OCI-M2 (cell line): Measurements from ENCODE around the gene NR1H3.

Experiments
- DNase-seq: peaks from one replicate; lab custom pipeline; 2025; ENCODE audit not compliant: unreplicated experiment; lab: John Stamatoyannopoulos, UW

Gene NR1H3

DNA sequence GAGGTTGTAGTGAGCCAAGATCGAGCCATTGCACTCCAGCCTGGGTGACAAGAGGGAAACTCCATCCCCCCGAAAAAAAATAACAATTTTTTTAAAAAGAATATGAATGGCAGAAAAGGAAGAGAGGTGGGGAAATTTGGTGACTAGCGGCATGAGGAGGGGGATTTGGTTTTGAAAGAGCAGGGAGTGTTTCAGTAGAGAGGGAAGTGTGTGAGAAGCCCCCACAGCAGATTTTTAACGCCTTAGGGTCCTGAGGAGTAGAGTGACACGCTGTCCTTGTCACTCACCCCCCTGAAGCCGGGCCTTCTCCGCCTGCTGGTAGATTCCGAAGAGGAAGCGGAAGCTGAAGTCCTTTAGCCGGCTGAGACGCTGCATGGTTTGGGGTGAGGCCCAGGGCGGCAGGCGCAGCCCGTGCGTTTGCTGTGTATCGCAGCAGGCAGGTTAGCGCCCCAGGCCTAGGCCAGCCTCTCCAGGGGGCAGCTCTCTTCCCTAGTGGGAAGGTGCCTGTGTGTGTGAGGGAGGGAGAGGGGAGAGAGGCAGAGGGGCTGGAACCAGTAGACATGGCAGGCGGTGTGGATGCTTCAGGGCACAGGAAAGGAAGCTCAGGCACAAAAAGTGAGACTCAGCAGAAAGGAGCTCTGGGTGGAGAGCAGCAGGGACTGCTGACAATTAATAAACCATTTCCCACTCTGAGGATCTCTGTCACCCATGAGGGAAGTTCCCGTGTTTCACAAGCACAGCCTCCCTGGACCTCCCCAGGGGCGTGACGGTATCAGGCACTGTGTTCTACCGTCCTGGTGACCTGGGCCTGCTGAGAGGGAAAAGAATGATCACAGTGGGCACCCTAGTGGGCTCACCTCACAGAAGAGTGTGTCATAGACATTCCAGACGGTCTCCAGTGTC is 13.1 kb upstream of the NR1H3 start:
- DNase-seq, result no peak

DNA sequence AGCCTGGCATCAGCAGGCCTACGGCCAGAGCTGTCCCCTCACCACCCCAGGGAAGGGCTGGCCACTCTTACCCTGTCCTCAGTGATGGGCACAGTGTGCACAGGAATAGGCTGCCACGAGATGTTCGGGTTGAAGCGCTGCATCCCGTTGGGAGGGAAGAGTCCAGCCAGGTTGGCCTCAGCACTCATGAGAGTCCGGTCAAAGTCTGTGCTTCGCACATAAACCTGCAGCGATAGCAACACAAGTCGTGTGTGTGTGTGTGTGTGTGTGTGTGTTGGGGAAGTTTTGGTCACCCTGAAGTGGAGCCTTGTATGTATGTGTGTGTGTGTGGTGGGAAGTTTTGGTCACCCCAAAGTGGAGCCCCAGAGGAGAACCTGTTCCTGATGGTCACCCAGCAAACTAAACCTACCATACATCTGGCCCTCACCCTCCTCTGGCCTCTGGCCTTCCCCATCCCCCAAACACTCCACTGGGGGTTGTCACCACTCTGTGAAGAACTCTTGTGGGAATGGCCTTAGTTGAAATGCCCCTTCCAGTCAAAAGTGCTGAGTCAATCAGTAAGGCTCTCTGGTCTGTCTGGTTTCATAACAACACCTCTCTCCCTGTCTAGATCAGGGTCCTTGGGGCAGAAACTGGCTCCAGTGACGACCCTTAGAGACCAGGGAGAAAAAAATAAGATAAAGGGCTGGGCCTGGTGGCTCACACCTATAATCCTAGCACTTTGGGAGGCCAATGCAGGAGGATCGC is 12.0 kb upstream of the NR1H3 start:
- DNase-seq, result no peak

DNA sequence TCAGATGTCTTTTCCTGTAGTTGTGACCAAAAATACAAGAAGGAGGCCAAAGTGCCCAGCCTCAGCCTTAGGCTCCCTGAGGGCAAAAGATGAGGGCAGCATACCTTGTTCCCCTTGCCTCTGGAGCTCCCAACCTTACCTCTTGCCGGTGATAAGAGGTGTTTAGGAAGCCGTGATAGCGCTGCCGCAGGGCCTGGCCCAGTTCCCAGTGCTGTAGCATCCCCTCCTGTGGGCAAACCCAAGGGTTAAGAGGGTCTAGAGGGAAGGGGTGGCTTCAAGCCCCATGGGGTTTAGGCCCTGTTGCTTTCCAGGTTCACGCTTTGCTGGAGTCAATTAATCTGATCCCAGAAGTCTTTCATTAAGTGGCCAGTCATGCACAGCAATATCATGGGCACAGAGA is 10.3 kb upstream of the NR1H3 start:
- DNase-seq, result no peak

DNA sequence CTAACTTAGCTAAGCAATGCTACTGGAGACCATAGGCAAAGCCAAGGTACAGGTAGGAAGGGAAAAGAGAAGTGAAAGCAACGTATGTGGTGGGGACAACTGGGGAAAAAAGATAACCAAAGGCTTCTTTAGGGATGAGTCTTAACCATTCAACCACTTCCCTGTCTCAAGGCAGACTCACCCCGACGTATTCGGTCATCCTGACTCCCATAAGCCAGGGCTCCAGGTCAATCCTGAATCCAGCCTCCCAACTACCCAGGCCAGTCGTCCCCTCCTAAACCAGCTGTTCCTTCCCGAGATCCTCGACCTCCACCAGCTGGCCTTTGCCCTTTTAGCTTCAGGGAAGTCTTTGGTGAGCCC is 9.5 kb upstream of the NR1H3 start:
- DNase-seq, result no peak

DNA sequence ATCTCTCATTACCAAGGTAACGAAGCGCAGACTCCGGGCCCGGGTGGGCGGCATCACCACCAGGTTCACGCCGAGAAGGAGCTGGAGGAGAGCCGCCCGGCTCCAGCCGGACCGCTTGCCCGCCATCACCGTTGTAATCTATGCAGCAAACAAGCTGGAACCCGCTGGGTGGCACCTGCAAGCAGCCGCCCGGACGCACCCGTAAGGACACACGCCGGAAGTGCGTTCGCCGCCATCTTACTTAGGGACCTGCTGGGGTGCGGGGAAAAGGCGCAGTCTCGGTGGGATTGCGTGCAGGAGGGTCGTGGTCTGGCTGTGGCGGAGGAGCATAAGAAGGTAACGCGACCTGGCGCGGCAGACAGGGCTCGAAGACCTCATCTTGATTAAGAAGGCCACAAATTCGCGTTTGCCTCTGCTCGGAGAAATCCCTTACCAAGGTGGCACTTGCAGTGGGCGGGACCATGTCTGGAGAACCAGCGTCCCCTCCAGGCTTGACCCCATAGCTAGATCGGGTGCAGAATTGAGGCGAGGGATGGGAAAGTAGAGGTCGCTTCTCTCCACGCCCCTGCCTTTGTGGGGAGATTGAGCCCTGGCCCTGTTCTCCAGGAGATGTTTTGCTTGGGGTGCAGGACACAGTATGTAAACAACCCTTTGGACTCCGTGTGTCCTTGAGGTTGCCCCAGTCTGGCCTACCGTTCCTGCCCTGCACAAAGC is 9.0 kb upstream of the NR1H3 start, which contains the start of gene ACP2:
ACP2 (minus strand) TSS at position 151 of the 714 bp plus-strand sequence; CDS start at position 126, 25 bp downstream.
- no peak for DNase-seq

DNA sequence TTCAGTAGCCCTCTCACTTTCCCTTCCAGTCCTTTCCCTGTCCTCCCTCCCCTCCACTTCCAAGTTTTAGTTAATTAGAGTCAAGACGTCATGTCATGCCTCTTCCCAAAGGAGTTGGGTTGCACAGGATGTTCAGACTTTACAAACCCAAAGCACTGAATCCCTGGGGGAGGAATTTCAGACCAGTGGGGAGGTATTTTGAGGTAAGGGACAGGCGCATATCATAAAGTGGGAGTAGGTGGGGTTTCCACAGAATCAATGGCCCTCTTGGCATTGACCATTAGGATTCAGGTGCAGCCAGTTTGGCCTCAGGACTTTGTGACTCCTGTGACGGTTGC is 8.4 kb upstream of the NR1H3 start:
- DNase-seq, result no peak

DNA sequence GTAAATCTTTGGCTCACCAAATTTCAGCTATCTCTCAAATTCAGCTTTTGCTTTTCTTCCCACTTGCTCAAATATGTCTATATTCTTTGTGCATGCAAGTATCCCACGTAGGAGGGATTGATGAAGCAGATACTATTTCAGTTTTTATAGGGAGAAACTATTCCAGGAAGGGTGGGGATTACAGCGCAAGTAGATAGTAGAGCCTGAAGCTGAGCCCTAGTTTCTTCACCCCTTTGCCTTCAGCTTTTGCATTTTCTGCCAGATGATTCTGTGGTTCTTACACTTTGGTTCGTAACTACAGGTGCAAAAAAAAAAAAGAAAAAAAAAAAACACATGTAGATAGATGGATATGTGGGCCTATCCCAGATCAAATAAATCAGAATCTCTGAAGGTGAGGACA is 6.0 kb upstream of the NR1H3 start:
- no peak for DNase-seq

DNA sequence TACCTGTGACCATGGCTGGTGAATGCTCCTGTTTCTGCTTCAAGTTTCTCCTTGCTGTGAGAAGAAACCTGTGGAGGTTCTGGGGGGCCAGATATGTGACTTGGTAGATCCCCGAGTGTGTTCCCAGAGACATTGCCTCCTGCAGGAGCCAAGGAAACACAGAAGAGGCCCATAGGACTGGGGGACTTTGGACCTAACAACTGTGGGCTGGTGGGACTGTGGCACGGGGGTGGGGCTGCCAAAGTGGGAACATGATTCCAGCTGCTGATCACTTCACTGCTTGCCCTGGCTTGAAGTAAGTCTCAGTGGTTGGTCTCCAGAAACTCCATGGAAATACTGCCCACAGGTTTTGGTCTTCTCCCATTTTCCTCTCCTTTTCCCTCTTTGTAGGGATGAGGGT is 4.1 kb upstream of the NR1H3 start:
- DNase-seq, result no peak

DNA sequence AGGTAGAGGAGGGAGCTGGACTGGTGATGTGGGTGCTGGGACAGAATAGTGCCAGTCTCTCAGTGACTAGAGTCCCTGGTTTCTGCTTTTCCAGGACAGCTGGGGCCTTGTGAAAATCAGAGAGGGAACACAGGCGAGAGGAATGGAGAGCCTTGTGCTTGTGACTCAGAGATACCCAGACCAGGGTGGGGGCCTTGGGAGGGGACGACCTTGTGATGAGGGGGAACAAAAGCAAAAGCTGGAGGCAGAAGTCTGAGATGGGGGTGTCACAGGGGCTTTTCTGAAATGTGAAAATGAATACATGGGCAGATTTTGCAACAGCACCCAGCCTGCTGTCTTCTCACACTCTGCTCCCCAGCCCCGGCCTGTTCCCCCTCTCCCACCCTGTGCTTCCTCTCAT is 3.4 kb upstream of the NR1H3 start:
- no peak for DNase-seq

DNA sequence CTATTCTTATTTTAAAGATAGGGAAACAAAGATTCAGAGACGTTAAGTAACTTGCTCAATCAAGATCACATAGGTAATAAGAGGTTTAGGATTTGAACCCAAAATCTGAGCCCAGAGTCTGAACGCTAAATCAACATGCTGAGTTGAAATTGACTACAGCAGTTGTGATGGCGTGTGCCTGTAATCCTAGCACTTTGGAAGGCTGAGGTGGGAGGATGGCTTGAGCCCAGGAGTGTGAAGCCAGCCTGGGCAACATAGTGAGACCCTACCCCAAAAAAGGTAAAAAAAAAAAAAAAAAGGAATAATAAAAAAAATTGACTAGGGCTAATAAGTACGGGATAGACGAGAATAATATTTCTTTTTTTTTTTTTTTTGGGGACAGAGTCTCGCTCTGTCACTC is 1.4 kb upstream of the NR1H3 start:
- no peak for DNase-seq

DNA sequence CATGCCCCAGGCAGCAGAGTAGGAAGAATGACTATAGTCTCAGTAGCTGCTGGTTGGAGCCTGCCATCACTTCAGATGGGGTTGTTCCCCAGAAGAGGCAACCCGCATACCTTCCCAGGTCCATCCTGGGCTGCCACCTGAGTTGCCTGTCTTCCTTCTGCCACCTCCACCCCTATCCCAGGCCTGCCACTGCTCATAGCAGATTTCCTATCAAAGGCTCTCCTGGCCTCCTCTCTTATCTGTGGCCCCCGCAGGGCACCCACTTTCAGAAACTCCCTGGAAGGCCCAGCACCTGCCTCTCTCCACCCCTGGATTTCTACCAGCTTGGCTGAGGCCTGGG is 649 bp upstream of the NR1H3 start:
- no peak for DNase-seq

DNA sequence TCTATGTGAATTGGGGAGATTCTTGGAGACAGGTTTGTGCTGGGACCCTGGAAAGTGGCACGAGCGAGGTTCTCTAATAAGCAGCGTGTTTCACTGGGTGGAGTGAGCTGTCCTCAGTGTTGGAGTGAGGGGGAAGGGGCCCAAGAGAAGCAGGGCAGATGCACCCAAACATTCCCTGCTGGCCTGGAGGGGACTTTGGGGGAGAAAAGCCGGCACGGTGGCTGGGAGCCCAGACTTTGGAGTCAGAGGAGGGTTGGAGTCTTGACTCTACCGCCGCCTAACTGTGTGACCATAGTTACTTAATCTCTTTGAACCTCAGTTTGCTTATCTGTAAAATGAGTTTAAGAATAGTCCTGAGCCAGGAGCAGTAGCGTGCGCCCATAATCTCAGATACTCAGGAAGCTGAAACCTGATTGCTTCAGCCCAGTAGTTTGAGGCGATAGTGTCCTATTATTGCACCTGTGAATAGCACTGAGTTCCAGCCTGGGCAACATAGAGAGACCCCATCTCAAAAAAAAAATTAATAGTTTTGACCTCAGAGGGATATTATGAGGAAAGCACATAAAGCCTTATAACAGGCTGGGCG is 614 bp downstream of the NR1H3 start:
- no peak for DNase-seq

DNA sequence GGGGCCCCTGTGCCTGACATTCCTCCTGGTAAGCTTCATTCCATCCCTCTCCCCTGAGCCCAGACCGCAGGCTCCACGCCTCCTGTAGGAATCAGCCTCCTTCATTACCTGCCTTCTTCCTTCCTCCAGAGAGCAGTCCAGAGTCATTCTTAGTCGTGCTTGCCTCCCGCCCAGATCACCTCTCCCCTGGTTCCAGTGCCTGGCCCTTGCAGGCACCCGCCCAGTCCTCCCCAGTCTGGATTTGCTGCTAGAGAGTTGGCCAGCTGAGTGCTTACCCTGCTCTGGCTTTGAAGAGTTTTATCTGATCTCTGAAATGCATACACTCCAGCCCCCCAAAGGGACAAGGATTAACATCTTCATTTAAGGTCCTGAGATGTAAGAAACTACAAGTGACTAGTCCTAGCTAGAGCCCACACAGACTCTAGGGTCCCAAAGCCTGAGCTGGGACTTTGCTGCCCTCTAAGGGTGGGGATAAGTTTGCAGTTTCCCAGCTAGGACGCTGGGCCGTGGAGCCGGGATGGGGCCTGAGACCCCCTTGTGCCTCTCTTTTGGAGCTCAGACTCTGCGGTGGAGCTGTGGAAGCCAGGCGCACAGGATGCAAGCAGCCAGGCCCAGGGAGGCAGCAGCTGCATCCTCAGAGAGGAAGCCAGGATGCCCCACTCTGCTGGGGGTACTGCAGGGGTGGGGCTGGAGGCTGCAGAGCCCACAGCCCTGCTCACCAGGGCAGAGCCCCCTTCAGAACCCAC is 1.6 kb downstream of the NR1H3 start:
- DNase-seq, result no peak

DNA sequence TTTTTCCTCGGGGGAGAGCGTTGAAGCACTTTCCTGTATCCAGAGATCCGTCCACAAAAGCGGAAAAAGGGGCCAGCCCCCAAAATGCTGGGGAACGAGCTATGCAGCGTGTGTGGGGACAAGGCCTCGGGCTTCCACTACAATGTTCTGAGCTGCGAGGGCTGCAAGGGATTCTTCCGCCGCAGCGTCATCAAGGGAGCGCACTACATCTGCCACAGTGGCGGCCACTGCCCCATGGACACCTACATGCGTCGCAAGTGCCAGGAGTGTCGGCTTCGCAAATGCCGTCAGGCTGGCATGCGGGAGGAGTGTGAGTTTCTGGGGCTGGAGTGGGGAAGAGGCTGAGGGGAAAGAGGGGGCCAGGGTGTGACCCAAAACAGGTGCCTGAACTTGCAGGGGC is 2.6 kb downstream of the NR1H3 start:
- no peak for DNase-seq

DNA sequence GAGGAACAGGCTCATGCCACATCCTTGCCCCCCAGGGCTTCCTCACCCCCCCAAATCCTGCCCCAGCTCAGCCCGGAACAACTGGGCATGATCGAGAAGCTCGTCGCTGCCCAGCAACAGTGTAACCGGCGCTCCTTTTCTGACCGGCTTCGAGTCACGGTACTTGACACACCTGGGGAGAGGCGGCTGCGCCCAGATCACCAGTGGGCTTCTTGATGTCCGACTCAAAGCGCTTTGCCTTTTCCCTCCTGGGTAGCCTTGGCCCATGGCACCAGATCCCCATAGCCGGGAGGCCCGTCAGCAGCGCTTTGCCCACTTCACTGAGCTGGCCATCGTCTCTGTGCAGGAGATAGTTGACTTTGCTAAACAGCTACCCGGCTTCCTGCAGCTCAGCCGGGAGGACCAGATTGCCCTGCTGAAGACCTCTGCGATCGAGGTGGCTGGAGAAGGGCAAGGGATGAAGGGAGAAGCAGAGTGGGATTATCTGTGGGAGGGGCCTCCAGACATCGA is 3.5 kb downstream of the NR1H3 start:
- no peak for DNase-seq

DNA sequence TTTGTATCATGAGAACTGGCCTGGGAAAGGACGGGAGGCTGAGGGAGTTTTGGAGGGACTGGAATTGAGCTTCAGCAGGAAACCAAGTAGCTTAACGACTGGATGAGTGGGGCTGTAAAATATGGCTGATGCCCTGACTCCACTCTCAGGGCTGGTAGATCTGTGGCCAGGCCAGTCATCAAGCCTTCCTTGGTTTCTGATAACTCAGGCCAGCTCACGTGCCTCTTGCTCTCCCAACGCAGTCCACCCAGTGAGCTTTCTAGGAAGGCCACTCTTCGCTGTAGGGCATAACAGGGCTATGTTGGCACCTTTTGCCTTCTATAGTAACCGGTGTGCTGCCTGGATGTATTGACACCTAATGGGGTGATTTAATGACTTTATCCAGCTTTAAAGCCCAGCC is 6.3 kb downstream of the NR1H3 start:
- no peak for DNase-seq

DNA sequence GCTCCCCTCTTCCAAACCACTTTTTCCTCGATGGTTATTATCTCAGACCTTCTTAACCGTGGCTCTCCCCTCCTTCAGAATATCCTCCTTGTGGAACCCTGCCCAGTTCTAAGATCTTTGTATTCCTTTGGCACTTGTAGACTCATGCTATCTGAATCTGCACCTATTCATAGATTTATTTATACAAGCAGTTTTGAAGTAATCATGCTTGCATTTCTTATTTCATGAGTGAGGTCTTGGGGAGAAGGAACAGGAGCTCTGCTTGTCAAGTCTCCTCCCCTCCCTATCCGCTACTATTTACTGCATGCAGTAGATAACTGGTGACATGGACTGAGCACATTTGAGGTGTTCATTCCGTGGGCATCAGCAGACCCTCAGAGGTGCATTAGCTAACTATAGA is 6.7 kb downstream of the NR1H3 start:
- DNase-seq, result no peak

DNA sequence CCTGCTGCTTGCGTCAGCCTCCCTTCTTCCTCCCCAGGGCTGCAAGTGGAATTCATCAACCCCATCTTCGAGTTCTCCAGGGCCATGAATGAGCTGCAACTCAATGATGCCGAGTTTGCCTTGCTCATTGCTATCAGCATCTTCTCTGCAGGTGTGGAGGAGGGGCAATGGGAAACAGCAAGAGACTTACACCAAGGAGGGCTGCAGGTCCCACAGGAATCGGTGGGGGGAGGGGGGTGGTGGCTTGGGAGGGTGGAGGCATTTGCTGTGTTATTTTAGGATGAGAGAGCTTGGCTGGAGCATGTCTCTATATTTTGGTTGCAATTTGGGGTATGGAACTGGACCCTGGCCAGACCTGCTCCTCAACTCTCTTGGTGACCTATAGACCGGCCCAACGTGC is 10.1 kb downstream of the NR1H3 start:
- DNase-seq, result no peak

DNA sequence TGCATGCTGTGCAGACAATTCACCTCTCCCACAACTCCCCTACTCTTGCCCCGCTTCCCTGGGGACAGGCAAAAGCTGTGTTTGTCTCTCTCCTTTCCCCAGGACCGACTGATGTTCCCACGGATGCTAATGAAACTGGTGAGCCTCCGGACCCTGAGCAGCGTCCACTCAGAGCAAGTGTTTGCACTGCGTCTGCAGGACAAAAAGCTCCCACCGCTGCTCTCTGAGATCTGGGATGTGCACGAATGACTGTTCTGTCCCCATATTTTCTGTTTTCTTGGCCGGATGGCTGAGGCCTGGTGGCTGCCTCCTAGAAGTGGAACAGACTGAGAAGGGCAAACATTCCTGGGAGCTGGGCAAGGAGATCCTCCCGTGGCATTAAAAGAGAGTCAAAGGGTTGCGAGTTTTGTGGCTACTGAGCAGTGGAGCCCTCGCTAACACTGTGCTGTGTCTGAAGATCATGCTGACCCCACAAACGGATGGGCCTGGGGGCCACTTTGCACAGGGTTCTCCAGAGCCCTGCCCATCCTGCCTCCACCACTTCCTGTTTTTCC is 10.7 kb downstream of the NR1H3 start:
- DNase-seq, result no peak

DNA sequence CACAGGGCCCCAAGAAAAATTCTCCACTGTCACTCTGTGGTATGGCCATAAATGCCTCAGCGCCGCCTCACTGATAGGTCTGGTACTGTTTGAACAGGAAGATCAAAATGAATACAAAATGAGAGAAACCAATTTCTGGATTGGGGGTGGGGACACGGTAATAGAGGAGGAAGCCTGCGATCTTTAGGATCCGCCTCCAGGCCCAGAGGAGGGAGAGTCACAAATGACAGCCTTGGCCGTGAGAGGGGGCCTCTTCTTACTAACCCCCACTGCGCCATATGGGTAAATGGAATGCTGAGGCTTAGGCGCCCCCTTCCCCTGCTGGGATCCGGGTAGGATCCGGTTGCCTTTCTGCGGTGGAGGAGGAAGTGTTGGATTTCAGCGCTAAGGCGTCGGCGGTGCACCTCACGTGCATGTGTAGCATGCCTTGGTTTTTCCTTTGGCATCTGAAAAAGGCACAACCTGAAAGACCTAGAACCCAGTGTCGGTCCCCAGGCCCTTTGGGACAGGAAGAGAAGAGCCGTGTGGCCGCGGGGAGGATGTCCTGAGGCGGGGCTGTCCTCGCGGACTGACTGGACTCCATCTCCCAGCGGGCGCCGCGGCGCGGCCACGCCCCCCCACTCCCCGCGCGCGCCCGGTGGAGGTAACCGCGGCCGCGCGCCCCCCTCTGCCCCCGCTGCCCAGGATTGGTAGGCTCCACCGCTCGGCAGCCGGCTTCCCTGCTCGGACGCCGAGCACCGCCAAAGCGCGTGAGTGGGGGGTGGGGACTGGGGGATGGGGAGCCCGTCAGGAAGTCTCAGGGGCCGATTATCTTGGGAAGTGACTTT is 11.4 kb downstream of the NR1H3 start:
- DNase-seq, result peak; percentile 85
